Omental fat pad (tissue), 4 donors: Measurements from ENCODE around the gene RAB11FIP3. TPM values are rescaled to one million over a fixed set of nuclear protein-coding genes. Genes with fewer than 3 reads are reported as not detected.
"Not testable (repeated sequence)": the region's sequence is repeated elsewhere in the genome, so short reads cannot be mapped to it uniquely, and the experiment has no call there.

Experiments used
- ATAC-seq: fragments of 150-250 bp; one replicate; pipeline ENCODE4 v1.9.1; 2016; ENCODE audit warnings: mild to moderate bottlenecking, moderate library complexity; ENCODE audit not compliant: low FRiP score
- DNase-seq: peaks from one replicate; pipeline ENCODE4 v3.0.0-alpha.2; 2019; ENCODE audit warnings: low spot score
- total RNA-seq, 4 donors: library from RNA; depleted of rRNA; stranded (reverse); fragments of >200 nt; gene quantifications; one replicate each; pipeline ENCODE4 v1.1.0, GENCODE V29; 2016
- TF ChIP-seq, protein P1 (sequence below), 3 donors: fragments of 450-650 bp; IDR thresholded peaks; one replicate each; pipeline ENCODE4 v1.5.1; 2016 to 2017; ENCODE audit warnings: antibody characterized with exemption in 3 of 3, mild to moderate bottlenecking in 3 of 3, moderate library complexity in 2 of 3

The RAB11FIP3 gene
- total RNA-seq, 4 donors from 2014 or later = 24.9 to 52.2 (median 48.7) TPM

DNA sequence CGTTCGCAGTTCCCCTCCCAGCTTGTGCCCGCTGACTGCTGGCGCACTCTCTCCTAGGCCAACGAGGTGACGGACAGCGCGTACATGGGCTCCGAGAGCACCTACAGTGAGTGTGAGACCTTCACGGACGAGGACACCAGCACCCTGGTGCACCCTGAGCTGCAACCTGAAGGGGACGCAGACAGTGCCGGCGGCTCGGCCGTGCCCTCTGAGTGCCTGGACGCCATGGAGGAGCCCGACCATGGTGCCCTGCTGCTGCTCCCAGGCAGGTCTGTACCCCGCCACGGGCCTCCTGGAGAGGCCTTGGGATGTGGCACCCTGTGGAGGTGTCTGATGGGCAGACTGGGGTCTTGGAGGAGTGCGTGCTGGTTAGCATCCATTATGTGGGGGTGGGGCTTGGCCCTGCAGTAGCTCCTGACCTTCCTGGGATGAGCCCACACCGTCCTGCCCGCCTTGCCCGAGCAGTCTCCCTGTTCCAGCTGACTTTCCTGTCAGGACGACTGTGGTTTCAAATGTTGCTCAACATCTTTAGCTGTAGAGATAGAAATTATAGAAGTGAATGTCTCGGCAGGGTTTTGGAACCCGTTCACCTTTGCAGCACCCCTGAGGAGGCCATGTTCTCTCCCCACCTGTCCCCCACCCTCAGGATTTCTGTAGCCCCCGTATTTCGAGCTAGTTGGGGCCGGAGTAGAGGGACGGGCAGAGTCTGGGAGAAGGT is 57.2 kb downstream of the RAB11FIP3 start:
- no peak for DNase-seq
- ATAC-seq = peak; percentile 18
- TF ChIP-seq, protein P1, sequence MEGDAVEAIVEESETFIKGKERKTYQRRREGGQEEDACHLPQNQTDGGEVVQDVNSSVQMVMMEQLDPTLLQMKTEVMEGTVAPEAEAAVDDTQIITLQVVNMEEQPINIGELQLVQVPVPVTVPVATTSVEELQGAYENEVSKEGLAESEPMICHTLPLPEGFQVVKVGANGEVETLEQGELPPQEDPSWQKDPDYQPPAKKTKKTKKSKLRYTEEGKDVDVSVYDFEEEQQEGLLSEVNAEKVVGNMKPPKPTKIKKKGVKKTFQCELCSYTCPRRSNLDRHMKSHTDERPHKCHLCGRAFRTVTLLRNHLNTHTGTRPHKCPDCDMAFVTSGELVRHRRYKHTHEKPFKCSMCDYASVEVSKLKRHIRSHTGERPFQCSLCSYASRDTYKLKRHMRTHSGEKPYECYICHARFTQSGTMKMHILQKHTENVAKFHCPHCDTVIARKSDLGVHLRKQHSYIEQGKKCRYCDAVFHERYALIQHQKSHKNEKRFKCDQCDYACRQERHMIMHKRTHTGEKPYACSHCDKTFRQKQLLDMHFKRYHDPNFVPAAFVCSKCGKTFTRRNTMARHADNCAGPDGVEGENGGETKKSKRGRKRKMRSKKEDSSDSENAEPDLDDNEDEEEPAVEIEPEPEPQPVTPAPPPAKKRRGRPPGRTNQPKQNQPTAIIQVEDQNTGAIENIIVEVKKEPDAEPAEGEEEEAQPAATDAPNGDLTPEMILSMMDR (IDR thresholded peaks at IDR 0.05) = no peak

DNA sequence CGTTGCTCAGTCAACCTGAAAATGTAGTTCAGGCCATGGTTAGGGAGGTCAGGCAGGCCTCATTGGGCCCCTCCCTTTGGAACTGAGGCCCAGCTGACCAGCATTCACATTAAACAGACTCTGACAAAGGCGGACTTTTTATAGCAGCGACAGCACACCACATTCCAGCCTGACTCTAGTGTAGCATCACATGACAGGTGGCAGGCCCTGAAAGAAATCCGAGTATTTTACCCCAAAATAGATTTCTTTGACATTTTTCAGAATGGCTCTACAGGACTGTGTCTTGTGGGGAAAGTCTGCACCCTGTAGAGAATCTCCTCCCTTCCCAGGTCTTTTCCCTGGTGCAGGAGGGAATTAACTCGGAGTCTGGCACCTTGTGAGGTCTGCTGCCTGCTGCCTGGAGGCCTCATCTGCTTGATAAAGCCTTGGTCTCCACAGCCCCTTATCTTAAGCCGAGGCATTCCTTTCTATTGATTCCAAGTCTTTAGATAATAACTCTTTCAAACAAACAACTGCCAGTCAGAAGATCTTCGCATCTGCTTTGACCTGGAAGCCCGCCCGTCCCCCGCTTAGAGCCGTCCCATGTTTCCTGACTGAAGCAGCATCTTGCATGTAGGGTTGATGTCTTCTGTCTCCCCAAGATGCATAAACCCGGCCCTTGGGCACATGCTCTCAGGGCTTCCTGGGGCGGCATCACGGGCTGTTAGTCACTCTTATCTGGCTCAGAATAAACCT is 58.1 kb downstream of the RAB11FIP3 start:
- ATAC-seq (peak; percentile 30), DNase-seq (no peak)
- TF ChIP-seq, protein P1 (IDR thresholded peaks at IDR 0.05) = no peak

DNA sequence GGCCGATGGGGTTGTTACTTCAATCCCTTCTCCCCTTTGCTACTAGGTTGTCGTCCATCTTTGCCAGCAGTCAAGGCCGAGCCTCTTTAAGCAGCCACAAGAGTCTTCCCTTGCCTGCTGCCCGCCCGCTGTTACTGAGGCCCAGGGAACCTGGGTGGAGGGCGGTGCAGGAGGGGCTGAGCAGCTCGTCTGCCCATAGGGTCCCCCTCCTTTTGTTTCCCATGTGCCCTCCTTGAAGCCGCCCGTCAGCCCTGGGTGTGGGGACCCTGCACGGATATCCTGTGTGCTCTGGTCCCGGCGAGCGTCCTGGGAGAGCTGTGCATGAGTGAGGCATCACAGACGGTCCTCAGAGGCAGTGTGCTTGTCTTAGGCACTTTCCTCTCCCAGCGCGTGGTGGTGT is 64.2 kb downstream of the RAB11FIP3 start:
- DNase-seq (no peak), ATAC-seq (no peak)
- TF ChIP-seq, protein P1 (IDR thresholded peaks at IDR 0.05) = no peak

DNA sequence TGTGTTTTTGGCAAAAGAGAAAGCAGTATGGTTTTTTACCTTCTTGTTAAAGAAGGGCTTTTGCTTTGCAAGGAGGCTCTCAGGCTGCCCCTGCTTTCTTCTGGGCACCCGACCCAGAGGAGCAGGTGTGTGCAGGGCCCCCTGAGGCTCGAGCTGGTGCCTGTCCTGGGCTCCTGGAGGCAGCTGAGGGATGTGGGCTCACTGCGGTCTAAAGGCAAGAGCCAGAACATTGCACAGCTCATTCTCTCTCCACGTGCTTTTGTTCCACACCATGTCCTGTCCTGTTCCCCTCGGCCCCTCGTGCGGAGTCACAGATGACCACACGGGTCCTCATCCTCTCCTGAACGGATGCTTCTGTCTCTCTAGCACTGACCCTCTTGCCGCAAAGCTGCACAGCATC is 65.3 kb downstream of the RAB11FIP3 start:
- TF ChIP-seq, protein P1 (IDR thresholded peaks at IDR 0.05) = no peak
- no peak for ATAC-seq
- DNase-seq = no peak

DNA sequence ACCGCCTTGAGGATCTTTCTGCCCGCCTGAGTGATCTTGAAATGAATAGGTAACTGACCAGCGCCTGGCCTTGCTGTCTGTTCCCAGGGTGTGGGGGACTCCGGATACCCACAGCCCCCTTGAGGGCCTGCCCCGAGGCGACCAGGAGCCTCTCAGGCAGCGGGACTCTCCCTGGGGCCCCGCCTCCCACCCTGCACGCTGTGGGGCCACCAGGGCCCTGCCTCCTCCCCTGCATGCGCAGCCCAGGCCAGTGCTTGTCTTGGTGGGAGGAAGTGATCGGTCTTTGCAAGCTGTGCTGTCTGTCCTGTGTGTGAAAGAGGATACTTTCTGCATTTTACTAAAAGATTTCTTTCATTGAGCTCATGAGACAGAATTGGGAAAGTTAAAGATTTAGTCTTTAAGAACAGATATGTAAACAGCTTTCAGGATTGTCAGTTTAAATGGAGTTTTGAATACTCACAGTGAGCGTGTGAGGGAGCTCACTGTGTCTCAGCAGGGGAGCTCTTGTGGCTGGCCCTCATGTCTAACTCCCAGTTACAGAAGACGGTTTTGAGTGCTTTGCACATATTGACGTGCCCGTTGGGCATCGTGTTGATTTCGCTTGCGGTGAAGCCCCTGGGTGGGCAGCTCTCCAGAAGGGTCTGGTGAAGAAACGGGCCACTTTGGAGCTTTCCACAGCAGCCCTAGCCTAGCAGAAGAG is 65.9 kb downstream of the RAB11FIP3 start:
- TF ChIP-seq, protein P1 (IDR thresholded peaks at IDR 0.05) = no peak
- DNase-seq = no peak
- no peak for ATAC-seq

DNA sequence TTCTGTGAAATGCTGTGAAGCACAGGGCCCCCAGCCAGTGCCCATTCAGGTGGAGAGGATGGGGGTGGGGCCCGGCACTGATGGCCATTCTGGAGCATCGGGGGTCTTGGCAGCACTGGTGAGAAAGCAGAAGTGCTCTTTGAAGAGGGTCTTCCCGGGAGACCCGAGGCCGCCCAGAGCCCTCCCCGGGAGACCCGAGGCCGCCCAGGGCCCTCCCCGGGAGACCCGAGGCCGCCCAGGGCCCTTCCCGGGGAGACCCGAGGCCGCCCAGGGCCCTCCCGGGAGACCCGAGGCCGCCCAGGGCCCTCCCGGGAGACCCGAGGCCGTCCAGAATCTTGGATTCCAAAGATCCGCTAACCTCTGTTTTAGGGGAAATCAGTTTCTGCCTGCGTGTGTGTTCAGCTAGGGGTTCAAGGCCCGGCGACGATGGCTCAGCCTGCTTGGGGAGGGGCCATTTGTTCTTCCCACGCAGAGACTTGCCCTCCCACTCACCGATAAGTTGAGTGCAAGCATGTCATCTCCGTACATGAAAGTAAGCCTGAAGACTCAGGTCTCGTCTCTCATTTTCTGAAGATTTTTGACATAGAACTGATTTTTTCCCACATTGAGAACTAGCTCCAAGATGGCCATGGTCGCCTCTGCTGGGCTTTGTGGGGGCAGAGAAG is 66.9 kb downstream of the RAB11FIP3 start:
- ATAC-seq (no peak), DNase-seq (no peak)
- TF ChIP-seq, protein P1 (IDR thresholded peaks at IDR 0.05) = no peak

DNA sequence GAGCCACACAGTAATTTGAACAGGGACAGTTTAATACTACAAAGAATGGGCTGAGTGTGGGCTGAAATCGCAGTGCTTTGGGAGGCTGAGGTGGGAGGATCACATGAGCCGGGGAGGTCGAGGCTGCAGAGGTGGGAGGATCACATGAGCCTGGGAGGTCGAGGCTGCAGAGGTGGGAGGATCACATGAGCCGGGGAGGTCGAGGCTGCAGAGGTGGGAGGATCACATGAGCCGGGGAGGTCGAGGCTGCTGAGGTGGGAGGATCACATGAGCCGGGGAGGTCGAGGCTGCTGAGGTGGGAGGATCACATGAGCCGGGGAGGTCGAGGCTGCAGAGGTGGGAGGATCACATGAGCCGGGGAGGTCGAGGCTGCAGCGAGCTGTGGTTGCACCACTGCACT is 69.2 kb downstream of the RAB11FIP3 start:
- not testable (repeated sequence) for ATAC-seq

More for the DNA sequence above, 69.2 kb downstream of the RAB11FIP3 start:
- DNase-seq = not testable (repeated sequence)
